Osteoblast (primary cell): ENCODE measurements around the gene ARL8B. TPM values are rescaled to one million over a fixed set of nuclear protein-coding genes. Genes with fewer than 3 reads are reported as not detected.
A peak's percentile ranks its signal among the peaks of the same experiment; 100 is the strongest.

Experiments
- DNase-seq: peaks from one replicate; pipeline ENCODE4 v3.0.0; 2011; ENCODE audit warnings: low spot score, mixed read lengths; ENCODE audit not compliant: insufficient read length; ENCODE audit errors: missing footprints
- H2AFZ ChIP-seq: 2 replicates; pipeline ENCODE4 v1.6.0; 2011; ENCODE audit warnings: mild to moderate bottlenecking, low read length
- H3K27ac ChIP-seq: 2 replicates; pipeline ENCODE4 v1.5.1; 2011; ENCODE audit warnings: mild to moderate bottlenecking, low read depth, low read length, moderate library complexity
- H3K27me3 ChIP-seq: 2 replicates; pipeline ENCODE4 v1.6.0; 2012; ENCODE audit warnings: mild to moderate bottlenecking, control low read depth, inconsistent platforms, low read length, moderate library complexity; ENCODE audit not compliant: insufficient read depth
- H3K36me3 ChIP-seq: 2 replicates; pipeline ENCODE4 v1.5.1; 2011; ENCODE audit warnings: mild to moderate bottlenecking, low read length, control low read depth, moderate library complexity; ENCODE audit not compliant: insufficient read depth
- H3K4me1 ChIP-seq: 2 replicates; pipeline ENCODE4 v1.5.1; 2011; ENCODE audit warnings: mild to moderate bottlenecking, low read length, control low read depth, moderate library complexity; ENCODE audit not compliant: insufficient read depth
- H3K4me2 ChIP-seq: 2 replicates; pipeline ENCODE4 v1.6.0; 2011; ENCODE audit warnings: mild to moderate bottlenecking, low read length; ENCODE audit not compliant: insufficient read depth
- H3K4me3 ChIP-seq: fragments of 200-600 bp; sonication (generic); 3 replicates; pipeline ENCODE4 v1.5.1; 2012; ENCODE audit warnings: mild to moderate bottlenecking, low read length, inconsistent platforms; ENCODE audit not compliant: insufficient read depth
- H3K79me2 ChIP-seq: 2 replicates; pipeline ENCODE4 v1.6.0; 2012; ENCODE audit warnings: mild to moderate bottlenecking, low read length, control low read depth, inconsistent platforms; ENCODE audit not compliant: insufficient read depth
- H3K9me3 ChIP-seq: 2 replicates; pipeline ENCODE4 v1.5.1; 2011; ENCODE audit warnings: low read depth, low read length, control low read depth
- H4K20me1 ChIP-seq: 2 replicates; pipeline ENCODE4 v1.6.0; 2012; ENCODE audit warnings: mild to moderate bottlenecking, low read length, control low read depth; ENCODE audit not compliant: insufficient read depth
- CTCF ChIP-seq: IDR thresholded peaks from 2 replicates; pipeline ENCODE4 v1.5.1; 2011; ENCODE audit warnings: mild to moderate bottlenecking, low read depth, low read length, moderate library complexity; ENCODE audit errors: extremely low read depth
- total RNA-seq: library from RNA; depleted of rRNA; stranded (reverse); fragments of >200 nt; gene quantifications from 2 replicates; pipeline ENCODE4 v1.2.3, GENCODE V29; 2012

The ARL8B gene
- total RNA-seq, 1 donor, result 90.8 TPM

DNA sequence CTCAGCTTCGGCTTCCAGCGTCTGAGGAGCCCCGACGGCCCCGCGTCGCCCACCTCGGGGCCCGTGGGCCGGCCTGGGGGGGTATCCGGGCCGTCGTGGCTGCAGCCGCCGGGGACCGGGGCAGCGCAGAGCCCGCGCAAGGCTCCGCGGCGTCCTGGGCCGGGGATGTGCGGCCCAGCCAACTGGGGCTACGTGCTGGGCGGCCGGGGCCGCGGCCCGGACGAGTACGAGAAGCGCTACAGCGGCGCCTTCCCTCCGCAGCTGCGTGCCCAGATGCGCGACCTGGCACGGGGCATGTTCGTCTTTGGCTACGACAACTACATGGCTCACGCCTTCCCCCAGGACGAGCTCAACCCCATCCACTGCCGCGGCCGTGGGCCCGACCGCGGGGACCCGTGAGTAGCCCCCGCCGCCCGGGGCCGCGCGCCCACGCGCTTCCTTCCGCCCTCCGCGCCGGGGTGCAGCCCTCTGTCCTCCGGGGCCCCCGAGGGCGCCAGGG is 65.9 kb downstream of the ARL8B start:
- Histone ChIP-seq H3K79me2 (peaks cover 53% of the 10 kb centered on the region), H3K4me2 (peak overlapping the region; percentile 94), H2AFZ (peak overlapping the region; percentile 56), H3K27ac (peak overlapping the region; percentile 88), H3K4me3 (peak overlapping the region; percentile 84), H3K9me3 (no peaks in the 10 kb centered on the region), H3K27me3 (no peaks in the 10 kb centered on the region), H3K36me3 (no peaks in the 10 kb centered on the region), H3K4me1 (peaks cover 18% of the 10 kb centered on the region), H4K20me1 (peaks cover 14% of the 10 kb centered on the region)
- no peak for TF ChIP-seq CTCF
- peak; percentile 90 for DNase-seq

DNA sequence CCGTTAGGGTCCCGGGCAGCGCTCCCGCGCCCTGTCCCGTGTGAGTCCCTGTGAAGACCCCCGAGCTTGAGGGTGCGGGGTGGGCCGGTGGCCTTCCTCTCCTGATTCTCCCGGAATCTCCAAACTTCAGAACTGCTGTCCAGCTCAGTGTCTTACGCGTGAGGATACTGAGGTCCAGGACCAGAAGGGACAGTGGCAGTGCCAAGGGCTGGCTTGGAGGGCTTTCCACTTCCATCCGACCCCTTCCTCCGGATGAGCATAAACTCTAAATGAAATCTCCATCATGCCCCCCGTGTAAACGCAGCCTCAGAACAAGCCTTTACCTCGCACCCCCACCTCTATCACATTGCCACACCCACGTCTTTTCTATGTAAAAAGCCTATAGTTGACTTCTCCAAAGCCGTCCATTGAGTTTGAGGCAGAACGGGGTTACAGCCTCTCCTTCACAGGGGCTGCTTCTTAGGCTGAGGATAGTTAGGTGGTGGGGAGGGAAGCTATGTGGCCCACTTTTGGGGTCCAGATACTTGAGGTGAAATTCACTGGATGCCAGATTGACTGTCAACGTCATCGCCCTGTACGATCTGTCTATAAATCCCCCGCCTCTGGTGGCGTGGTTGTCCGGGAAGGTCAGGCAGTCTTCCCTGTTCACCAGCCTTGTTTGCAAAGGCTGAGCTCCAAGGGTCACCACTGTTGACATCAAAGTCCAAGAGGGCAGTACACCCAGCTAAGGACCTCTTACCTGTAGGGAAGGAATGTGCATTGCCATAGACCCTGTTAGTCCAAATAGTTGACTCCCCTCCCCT is 66.5 kb downstream of the ARL8B start:
- H3K36me3 ChIP-seq, result no peaks in the 10 kb centered on the region
- peaks cover 17% of the 10 kb centered on the region for H4K20me1 ChIP-seq
- no peaks in the 10 kb centered on the region for H3K27me3 ChIP-seq
- H3K27ac ChIP-seq, result peak overlapping the region; percentile 88
- peak overlapping the region; percentile 19 for H2AFZ ChIP-seq
- H3K79me2 ChIP-seq, result peaks cover 57% of the 10 kb centered on the region
- no peak for TF ChIP-seq CTCF
- DNase-seq, result peak; percentile 78
- H3K9me3 ChIP-seq, result no peaks in the 10 kb centered on the region
- peaks cover 18% of the 10 kb centered on the region for H3K4me1 ChIP-seq
- H3K4me3 ChIP-seq, result peak overlapping the region; percentile 84
- peak overlapping the region; percentile 94 for H3K4me2 ChIP-seq

DNA sequence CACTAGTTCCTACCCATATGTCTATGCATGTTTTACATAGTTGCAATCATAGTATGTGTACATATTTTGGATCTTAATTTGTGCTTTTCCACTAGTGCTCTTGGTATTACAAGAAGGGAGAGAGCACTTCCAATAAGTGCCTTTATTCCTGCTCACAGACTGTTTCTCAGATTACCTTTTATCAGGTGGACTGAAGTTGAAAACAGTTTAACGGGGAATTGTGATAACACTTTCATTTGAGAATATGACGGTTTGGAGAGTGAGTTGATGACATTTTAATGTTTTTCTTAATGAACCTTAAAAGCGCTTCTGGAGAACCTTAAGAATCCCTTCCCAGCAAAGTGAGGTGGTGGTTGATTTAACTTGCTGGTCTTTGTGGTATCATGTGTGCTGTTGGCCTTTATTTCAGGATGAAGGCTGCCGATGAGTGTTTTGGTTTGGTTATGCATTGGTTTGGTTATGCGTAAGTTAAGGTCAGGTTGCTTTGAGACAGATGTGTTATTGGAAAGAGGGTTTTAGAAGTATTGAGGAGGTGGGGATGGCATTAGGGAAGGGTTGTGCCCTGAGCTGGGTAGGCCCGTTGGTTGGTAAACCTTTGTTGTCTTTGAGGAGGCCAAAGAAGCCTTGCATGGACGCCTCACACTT is 68.2 kb downstream of the ARL8B start:
- no peak for DNase-seq
- peaks cover 68% of the 10 kb centered on the region for H3K79me2 ChIP-seq
- no peak overlapping the region for H3K27ac ChIP-seq
- H4K20me1 ChIP-seq, result peaks cover 20% of the 10 kb centered on the region
- TF ChIP-seq CTCF, result no peak
- no peaks in the 10 kb centered on the region for H3K9me3 ChIP-seq
- no peaks in the 10 kb centered on the region for H3K27me3 ChIP-seq
- peaks cover 27% of the 10 kb centered on the region for H3K4me1 ChIP-seq
- no peak overlapping the region for H3K4me3 ChIP-seq
- no peak overlapping the region for H2AFZ ChIP-seq
- H3K36me3 ChIP-seq, result peaks cover 7% of the 10 kb centered on the region
- H3K4me2 ChIP-seq, result peak overlapping the region; percentile 44
